ENCODE measurements around the gene PDE10A.

GRCh38 chr6:165615636-165616035 lies 47.4 kb downstream of the PDE10A start:
- no peak for TF ChIP-seq CTCF (conservative IDR thresholded peaks at IDR 0.05)
- no peak for TF ChIP-seq ZFX (IDR thresholded peaks at IDR 0.05)
